Testis (tissue), 3 donors: ENCODE measurements around the gene MTRF1L. TPM values are rescaled to one million over a fixed set of nuclear protein-coding genes. Genes with fewer than 3 reads are reported as not detected.

Experiments used
- DNase-seq: peaks from one replicate; pipeline ENCODE4 v3.0.0-alpha.2; 2019
- H3K27ac ChIP-seq, 2 donors: fragments of 200-600 bp; sonication (generic); one replicate each; pipeline ENCODE4 v1.5.1; 2019
- H3K27me3 ChIP-seq: fragments of 200-600 bp; sonication (generic); one replicate; pipeline ENCODE4 v1.5.1; 2019
- H3K36me3 ChIP-seq: fragments of 200-600 bp; sonication (generic); one replicate; pipeline ENCODE4 v1.5.1; 2017; ENCODE audit warnings: low read depth; ENCODE audit errors: missing control alignments
- H3K4me1 ChIP-seq: fragments of 200-600 bp; sonication (generic); one replicate; pipeline ENCODE4 v1.5.1; 2019
- H3K4me3 ChIP-seq, 2 donors: fragments of 200-600 bp; sonication (generic); one replicate each; pipeline ENCODE4 v1.5.1; 2017 to 2019
- H3K9me3 ChIP-seq: fragments of 200-600 bp; sonication (generic); one replicate; pipeline ENCODE4 v1.5.1; 2017
- CTCF ChIP-seq, 3 experiments: fragments of 450-650 bp in 2 of 3; fragments of 200-600 bp in 1 of 3; sonication (generic) in 1 of 3; IDR thresholded peaks; one replicate each; pipeline ENCODE4 v1.5.1; 2016 to 2019; ENCODE audit warnings: antibody characterized with exemption in 3 of 3, mild to moderate bottlenecking in 2 of 3, moderate library complexity in 1 of 3
- POLR2A ChIP-seq: fragments of 450-650 bp; IDR thresholded peaks from one replicate; pipeline ENCODE4 v1.6.1; 2017; ENCODE audit warnings: antibody characterized with exemption, mild to moderate bottlenecking, moderate library complexity
- WGBS, 2 donors: methylation state at CpG; one replicate each; pipeline ENCODE4 v1.1.5; 2018; 5-methylcytosine and 5-hydroxymethylcytosine counted together
- intact Hi-C: fragments of 100-400 bp; cut with DNase I; formaldehyde crosslinking; loops from one replicate; pipeline ENCODE4 v1.15.1; 2023; ENCODE audit warnings: low total_unique reads
- polyA plus RNA-seq: library from polyadenylated mRNA; stranded (reverse); fragments of 350-450 nt; fragmentation: Illumina TruSeq; extraction: RNeasy Lipid Tissue Mini Kit (QIAGEN cat#74804); gene quantifications from one replicate; pipeline ENCODE4 v1.2.3, GENCODE V29; 2014; ENCODE audit warnings: low read depth, low replicate concordance; ENCODE audit not compliant: insufficient read depth
- total RNA-seq, 2 donors: library from RNA; depleted of rRNA; stranded (reverse); fragments of >200 nt; gene quantifications; one replicate each; pipeline ENCODE4 v1.2.3, GENCODE V29; 2016

The MTRF1L gene
- total and polyA plus RNA-seq, 3 donors from 2014 or later, result 10.7 to 19.4 (median 18.4) TPM

- H3K27ac ChIP-seq, result peak overlapping the region; percentile 92 to 93
- H3K27me3 ChIP-seq, result no peaks in the 10 kb centered on the region
- no peaks in the 10 kb centered on the region for H3K9me3 ChIP-seq
- intact Hi-C loops, result no loop called here
- peaks cover 18% of the 10 kb centered on the region for H3K4me1 ChIP-seq
- H3K4me3 ChIP-seq, result peak overlapping the region; percentile 77 to 91
- DNase-seq, result no peak
- whole genome bisulfite sequencing, 2 donors, result 4 to 5% methylated on average over 7 of the region's 7 CpGs
- no peaks in the 10 kb centered on the region for H3K36me3 ChIP-seq
- no peak for TF ChIP-seq POLR2A
- no peak for TF ChIP-seq CTCF (IDR thresholded peaks at IDR 0.05)
These were observed 18.0 kb downstream of the MTRF1L start for GRCh38 chr6:152984513-152984872.

- Histone ChIP-seq H3K4me3 (peak overlapping the region; percentile 77 to 91), H3K27me3 (no peaks in the 10 kb centered on the region), H3K36me3 (no peaks in the 10 kb centered on the region), H3K9me3 (no peaks in the 10 kb centered on the region), H3K4me1 (peaks cover 18% of the 10 kb centered on the region), H3K27ac (peak overlapping the region; percentile 92 to 93)
- intact Hi-C loops, result no loop called here
- peak; percentile 87 for DNase-seq
- TF ChIP-seq POLR2A, result no peak
- peak in 1 of 3 experiments; percentile 6 for TF ChIP-seq CTCF (IDR thresholded peaks at IDR 0.05)
- 0 to 1% methylated on average over 36 to 38 of the region's 38 CpGs for WGBS, 2 donors
These were observed 18.6 kb downstream of the MTRF1L start for GRCh38 chr6:152983637-152984512.

- Histone ChIP-seq H3K4me3 (peak within 1 kb of the TSS; percentile 77 to 91), H3K9me3 (no peaks in the 10 kb centered on the region), H3K27ac (peak within 1 kb of the TSS; percentile 92 to 93), H3K27me3 (no peaks in the 10 kb centered on the region), H3K36me3 (no peaks in the 10 kb centered on the region), H3K4me1 (peaks cover 18% of the 10 kb centered on the region)
- 0 to 1% methylated on average over 43 to 65 of the region's 66 CpGs for WGBS, 2 donors
- intact Hi-C loops, result no loop called here
- TF ChIP-seq CTCF (IDR thresholded peaks at IDR 0.05) (no peak), POLR2A (no peak)
- peak; percentile 98 for DNase-seq
These were observed 19.4 kb downstream of the MTRF1L start, which contains the start of gene FBXO5 for GRCh38 chr6:152982904-152983636. TSS of gene FBXO5 (minus strand) at chr6:152983041. CDS start at chr6:152982959, 82 bp downstream.

GRCh38 chr6:152981989-152982903 lies 20.3 kb downstream of the MTRF1L start:
- intact Hi-C loops, result no loop called here
- no peak for DNase-seq
- peak overlapping the region; percentile 77 to 91 for H3K4me3 ChIP-seq
- H3K27ac ChIP-seq, result no peak overlapping the region
- no peaks in the 10 kb centered on the region for H3K9me3 ChIP-seq
- TF ChIP-seq POLR2A (no peak), CTCF (IDR thresholded peaks at IDR 0.05) (no peak)
- no peaks in the 10 kb centered on the region for H3K36me3 ChIP-seq
- WGBS, 2 donors, result 7% methylated on average over 46 to 55 of the region's 71 CpGs
- peaks cover 18% of the 10 kb centered on the region for H3K4me1 ChIP-seq
- no peaks in the 10 kb centered on the region for H3K27me3 ChIP-seq
